8988T (cell line): ENCODE results near the gene THUMPD3.

ENCODE experiments used
- DNase-seq: peaks from one replicate; pipeline ENCODE4 v3.0.0; 2011

The THUMPD3 gene

GRCh38 chr3:9422712-9423424, 60.0 kb downstream of the THUMPD3 start:
- DNase-seq: no peak

GRCh38 chr3:9428411-9428810, 65.6 kb downstream of the THUMPD3 start:
- no peak for DNase-seq

GRCh38 chr3:9430733-9431132, 67.9 kb downstream of the THUMPD3 start:
- no peak for DNase-seq

GRCh38 chr3:9433627-9434521, 71.0 kb downstream of the THUMPD3 start:
- no peak for DNase-seq

- no peak for DNase-seq
These were observed 72.5 kb downstream of the THUMPD3 start for GRCh38 chr3:9435316-9435715.
